ENCODE results near the gene BPGM. TPM values are rescaled to one million over a fixed set of nuclear protein-coding genes. Genes with fewer than 3 reads are reported as not detected.

BPGM gene
- total and polyA plus RNA-seq, 2 experiments from 2014 or later: 16.9 TPM

DNA sequence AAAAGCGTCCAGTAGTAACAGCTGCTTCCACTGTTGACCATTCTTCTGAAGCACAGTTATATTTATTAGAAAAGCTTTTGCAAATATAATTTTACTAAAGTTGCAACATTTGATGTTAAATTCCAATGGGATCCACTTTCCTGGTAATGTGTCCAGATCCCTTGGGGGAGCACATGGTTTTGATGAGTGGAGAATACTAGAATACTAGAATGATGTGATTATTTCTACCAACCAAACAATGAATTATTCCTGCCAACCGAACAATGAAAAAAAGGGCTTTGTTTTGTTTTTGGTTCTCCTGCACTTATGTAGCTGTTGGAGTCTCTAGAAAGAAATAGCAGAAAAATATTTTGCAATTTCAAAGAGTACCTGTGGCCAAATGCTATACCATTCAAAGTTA, 59.1 kb downstream of the BPGM start:
- Histone ChIP-seq H4K20me1 (replicated peaks; ENCODE audit: insufficient read depth) (no peaks in the 10 kb centered on the region), H3K9me2 (ENCODE audit: insufficient read depth) (no peaks in the 10 kb centered on the region), H3F3A (replicated peaks; ENCODE audit: low read depth) (no peaks in the 10 kb centered on the region), H3K4me2 (no peak overlapping the region), H3K27ac (ENCODE audit: low read depth) (no peak overlapping the region), H3K4me1 (ENCODE audit: insufficient read depth) (peaks cover 7% of the 10 kb centered on the region), H3K27me3 (ENCODE audit: insufficient read depth) (no peaks in the 10 kb centered on the region), H3K79me2 (replicated peaks; ENCODE audit: insufficient read depth) (no peaks in the 10 kb centered on the region), H3K4me3 (no peak overlapping the region), H2AFZ (no peak overlapping the region; the same call in 1 of the 2 replicates), H3K36me3 (ENCODE audit: insufficient read depth) (no peaks in the 10 kb centered on the region)
- no peaks in the 10 kb centered on the region; the same call in 2 of the 3 replicates for H3K9me3 Mint-ChIP-seq
- peaks cover 6% of the 10 kb centered on the region; the same call in 2 of the 3 replicates for H3K4me1 Mint-ChIP-seq
- H3K27me3 Mint-ChIP-seq (ENCODE audit: insufficient read depth, low read depth, poor library complexity): peaks cover 5% of the 10 kb centered on the region
- no peaks in the 10 kb centered on the region for H3K36me3 Mint-ChIP-seq (ENCODE audit: low read depth)
- H3K4me3 Mint-ChIP-seq: no peak overlapping the region
- TF ChIP-seq, protein P1, sequence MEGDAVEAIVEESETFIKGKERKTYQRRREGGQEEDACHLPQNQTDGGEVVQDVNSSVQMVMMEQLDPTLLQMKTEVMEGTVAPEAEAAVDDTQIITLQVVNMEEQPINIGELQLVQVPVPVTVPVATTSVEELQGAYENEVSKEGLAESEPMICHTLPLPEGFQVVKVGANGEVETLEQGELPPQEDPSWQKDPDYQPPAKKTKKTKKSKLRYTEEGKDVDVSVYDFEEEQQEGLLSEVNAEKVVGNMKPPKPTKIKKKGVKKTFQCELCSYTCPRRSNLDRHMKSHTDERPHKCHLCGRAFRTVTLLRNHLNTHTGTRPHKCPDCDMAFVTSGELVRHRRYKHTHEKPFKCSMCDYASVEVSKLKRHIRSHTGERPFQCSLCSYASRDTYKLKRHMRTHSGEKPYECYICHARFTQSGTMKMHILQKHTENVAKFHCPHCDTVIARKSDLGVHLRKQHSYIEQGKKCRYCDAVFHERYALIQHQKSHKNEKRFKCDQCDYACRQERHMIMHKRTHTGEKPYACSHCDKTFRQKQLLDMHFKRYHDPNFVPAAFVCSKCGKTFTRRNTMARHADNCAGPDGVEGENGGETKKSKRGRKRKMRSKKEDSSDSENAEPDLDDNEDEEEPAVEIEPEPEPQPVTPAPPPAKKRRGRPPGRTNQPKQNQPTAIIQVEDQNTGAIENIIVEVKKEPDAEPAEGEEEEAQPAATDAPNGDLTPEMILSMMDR (conservative IDR thresholded peaks at IDR 0.05; ENCODE audit: low read depth in 2 of 2): no peak
- TF ChIP-seq ZNF114 (CRISPR knock-in tag; IDR thresholded peaks at IDR 0.05) (no peak), EZH2phosphoT487 (IDR thresholded peaks at IDR 0.05; ENCODE audit: unreplicated experiment) (no peak), STAT1 (IDR thresholded peaks at IDR 0.05; ENCODE audit: unreplicated experiment) (no peak), CREB1 (CRISPR knock-in tag; IDR thresholded peaks at IDR 0.05; ENCODE audit: low read depth) (no peak), JUNB (IDR thresholded peaks at IDR 0.05; ENCODE audit: unreplicated experiment) (no peak), EZH2 (IDR thresholded peaks at IDR 0.05; ENCODE audit: low read depth, unreplicated experiment) (no peak), NANOG (IDR thresholded peaks at IDR 0.05; ENCODE audit: borderline replicate concordance) (no peak), POLR2AphosphoS5 (IDR thresholded peaks at IDR 0.05; ENCODE audit: low read depth) (no peak), ZNF331 (CRISPR knock-in tag; IDR thresholded peaks at IDR 0.05; ENCODE audit: low read depth) (no peak)
- TF ChIP-seq, protein P2, sequence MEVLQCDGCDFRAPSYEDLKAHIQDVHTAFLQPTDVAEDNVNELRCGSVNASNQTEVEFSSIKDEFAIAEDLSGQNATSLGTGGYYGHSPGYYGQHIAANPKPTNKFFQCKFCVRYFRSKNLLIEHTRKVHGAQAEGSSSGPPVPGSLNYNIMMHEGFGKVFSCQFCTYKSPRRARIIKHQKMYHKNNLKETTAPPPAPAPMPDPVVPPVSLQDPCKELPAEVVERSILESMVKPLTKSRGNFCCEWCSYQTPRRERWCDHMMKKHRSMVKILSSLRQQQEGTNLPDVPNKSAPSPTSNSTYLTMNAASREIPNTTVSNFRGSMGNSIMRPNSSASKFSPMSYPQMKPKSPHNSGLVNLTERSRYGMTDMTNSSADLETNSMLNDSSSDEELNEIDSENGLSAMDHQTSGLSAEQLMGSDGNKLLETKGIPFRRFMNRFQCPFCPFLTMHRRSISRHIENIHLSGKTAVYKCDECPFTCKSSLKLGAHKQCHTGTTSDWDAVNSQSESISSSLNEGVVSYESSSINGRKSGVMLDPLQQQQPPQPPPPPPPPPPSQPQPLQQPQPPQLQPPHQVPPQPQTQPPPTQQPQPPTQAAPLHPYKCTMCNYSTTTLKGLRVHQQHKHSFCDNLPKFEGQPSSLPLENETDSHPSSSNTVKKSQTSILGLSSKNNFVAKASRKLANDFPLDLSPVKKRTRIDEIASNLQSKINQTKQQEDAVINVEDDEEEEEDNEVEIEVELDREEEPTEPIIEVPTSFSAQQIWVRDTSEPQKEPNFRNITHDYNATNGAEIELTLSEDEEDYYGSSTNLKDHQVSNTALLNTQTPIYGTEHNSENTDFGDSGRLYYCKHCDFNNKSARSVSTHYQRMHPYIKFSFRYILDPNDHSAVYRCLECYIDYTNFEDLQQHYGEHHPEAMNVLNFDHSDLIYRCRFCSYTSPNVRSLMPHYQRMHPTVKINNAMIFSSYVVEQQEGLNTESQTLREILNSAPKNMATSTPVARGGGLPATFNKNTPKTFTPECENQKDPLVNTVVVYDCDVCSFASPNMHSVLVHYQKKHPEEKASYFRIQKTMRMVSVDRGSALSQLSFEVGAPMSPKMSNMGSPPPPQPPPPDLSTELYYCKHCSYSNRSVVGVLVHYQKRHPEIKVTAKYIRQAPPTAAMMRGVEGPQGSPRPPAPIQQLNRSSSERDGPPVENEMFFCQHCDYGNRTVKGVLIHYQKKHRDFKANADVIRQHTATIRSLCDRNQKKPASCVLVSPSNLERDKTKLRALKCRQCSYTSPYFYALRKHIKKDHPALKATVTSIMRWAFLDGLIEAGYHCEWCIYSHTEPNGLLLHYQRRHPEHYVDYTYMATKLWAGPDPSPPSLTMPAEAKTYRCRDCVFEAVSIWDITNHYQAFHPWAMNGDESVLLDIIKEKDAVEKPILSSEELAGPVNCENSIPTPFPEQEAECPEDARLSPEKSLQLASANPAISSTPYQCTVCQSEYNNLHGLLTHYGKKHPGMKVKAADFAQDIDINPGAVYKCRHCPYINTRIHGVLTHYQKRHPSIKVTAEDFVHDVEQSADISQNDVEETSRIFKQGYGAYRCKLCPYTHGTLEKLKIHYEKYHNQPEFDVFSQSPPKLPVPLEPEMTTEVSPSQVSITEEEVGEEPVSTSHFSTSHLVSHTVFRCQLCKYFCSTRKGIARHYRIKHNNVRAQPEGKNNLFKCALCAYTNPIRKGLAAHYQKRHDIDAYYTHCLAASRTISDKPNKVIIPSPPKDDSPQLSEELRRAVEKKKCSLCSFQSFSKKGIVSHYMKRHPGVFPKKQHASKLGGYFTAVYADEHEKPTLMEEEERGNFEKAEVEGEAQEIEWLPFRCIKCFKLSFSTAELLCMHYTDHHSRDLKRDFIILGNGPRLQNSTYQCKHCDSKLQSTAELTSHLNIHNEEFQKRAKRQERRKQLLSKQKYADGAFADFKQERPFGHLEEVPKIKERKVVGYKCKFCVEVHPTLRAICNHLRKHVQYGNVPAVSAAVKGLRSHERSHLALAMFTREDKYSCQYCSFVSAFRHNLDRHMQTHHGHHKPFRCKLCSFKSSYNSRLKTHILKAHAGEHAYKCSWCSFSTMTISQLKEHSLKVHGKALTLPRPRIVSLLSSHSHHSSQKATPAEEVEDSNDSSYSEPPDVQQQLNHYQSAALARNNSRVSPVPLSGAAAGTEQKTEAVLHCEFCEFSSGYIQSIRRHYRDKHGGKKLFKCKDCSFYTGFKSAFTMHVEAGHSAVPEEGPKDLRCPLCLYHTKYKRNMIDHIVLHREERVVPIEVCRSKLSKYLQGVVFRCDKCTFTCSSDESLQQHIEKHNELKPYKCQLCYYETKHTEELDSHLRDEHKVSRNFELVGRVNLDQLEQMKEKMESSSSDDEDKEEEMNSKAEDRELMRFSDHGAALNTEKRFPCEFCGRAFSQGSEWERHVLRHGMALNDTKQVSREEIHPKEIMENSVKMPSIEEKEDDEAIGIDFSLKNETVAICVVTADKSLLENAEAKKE (CRISPR knock-in tag; IDR thresholded peaks at IDR 0.05): no peak
- TF ChIP-seq, protein P3, sequence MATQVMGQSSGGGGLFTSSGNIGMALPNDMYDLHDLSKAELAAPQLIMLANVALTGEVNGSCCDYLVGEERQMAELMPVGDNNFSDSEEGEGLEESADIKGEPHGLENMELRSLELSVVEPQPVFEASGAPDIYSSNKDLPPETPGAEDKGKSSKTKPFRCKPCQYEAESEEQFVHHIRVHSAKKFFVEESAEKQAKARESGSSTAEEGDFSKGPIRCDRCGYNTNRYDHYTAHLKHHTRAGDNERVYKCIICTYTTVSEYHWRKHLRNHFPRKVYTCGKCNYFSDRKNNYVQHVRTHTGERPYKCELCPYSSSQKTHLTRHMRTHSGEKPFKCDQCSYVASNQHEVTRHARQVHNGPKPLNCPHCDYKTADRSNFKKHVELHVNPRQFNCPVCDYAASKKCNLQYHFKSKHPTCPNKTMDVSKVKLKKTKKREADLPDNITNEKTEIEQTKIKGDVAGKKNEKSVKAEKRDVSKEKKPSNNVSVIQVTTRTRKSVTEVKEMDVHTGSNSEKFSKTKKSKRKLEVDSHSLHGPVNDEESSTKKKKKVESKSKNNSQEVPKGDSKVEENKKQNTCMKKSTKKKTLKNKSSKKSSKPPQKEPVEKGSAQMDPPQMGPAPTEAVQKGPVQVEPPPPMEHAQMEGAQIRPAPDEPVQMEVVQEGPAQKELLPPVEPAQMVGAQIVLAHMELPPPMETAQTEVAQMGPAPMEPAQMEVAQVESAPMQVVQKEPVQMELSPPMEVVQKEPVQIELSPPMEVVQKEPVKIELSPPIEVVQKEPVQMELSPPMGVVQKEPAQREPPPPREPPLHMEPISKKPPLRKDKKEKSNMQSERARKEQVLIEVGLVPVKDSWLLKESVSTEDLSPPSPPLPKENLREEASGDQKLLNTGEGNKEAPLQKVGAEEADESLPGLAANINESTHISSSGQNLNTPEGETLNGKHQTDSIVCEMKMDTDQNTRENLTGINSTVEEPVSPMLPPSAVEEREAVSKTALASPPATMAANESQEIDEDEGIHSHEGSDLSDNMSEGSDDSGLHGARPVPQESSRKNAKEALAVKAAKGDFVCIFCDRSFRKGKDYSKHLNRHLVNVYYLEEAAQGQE (IDR thresholded peaks at IDR 0.05; ENCODE audit: unreplicated experiment): no peak
- TF ChIP-seq, protein P4, sequence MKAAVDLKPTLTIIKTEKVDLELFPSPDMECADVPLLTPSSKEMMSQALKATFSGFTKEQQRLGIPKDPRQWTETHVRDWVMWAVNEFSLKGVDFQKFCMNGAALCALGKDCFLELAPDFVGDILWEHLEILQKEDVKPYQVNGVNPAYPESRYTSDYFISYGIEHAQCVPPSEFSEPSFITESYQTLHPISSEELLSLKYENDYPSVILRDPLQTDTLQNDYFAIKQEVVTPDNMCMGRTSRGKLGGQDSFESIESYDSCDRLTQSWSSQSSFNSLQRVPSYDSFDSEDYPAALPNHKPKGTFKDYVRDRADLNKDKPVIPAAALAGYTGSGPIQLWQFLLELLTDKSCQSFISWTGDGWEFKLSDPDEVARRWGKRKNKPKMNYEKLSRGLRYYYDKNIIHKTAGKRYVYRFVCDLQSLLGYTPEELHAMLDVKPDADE (IDR thresholded peaks at IDR 0.05): no peak
- no peak overlapping the region for H3K27ac Mint-ChIP-seq
- no peak for DNase-seq (ENCODE audit: low spot score)
- ATAC-seq: no peak
